ENCODE data around the gene CLDN6. TPM values are rescaled to one million over a fixed set of nuclear protein-coding genes. Genes with fewer than 3 reads are reported as not detected.

Gene CLDN6
- total RNA-seq, 1 experiment from 2014 or later = not detected

DNA sequence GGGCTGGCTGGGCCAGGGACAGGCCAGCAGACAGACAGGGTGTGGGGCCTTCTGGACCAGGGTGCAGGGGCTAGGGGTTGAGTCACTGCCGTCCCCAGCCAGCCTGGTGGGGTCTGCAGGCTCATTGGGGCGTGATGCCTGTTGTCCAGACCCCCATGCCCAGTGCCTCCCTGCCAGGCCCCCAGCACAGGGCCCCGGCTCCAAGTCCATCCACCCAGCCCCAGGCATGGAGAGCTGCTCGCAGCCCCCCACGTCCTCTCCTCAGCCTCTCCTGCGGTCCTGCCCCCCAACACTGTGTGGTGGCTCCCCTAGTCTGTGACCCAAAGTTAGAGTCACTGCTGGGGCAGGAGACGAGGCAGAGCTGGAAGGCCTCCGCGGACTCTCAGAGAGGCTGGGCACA, 30.7 kb downstream of the CLDN6 start:
- no peaks in the 10 kb centered on the region for H3K36me3 ChIP-seq (ENCODE audit: low read depth, low read length)
- no peak overlapping the region for H3K4me3 ChIP-seq (ENCODE audit: low read length)
- H3K9ac ChIP-seq (ENCODE audit: low read length) = no peak overlapping the region
- no peaks in the 10 kb centered on the region for H3K27me3 ChIP-seq (ENCODE audit: low read length)
- no peaks in the 10 kb centered on the region for H3K79me2 ChIP-seq (ENCODE audit: low read length)
- peaks cover 8% of the 10 kb centered on the region for H3K4me1 ChIP-seq (ENCODE audit: insufficient read depth, low read length)
- ChIA-PET POLR2A (ENCODE audit: unreplicated experiment) (no interaction called here), CTCF (no interaction called here)
- no peaks in the 10 kb centered on the region for H3K9me3 ChIP-seq (ENCODE audit: low read length)
- ATAC-seq = no peak
- no peak overlapping the region for H3K27ac ChIP-seq (ENCODE audit: low read length)
- H3K9me2 ChIP-seq (replicated peaks; ENCODE audit: low read length) = no peaks in the 10 kb centered on the region
- H2AFZ ChIP-seq (ENCODE audit: low read length) = no peak overlapping the region
- no TSS peak for BruUV-seq (replicated peaks)
- no peaks in the 10 kb centered on the region for H3F3A ChIP-seq (ENCODE audit: low read length, unreplicated experiment)
- no peak overlapping the region for H3K4me2 ChIP-seq (ENCODE audit: low read length)
- H4K20me1 ChIP-seq (ENCODE audit: low read length) = no peaks in the 10 kb centered on the region
- intact Hi-C loops (cut with micrococcal nuclease) = no loop called here
- TF ChIP-seq EZH2phosphoT487 (IDR thresholded peaks at IDR 0.05; ENCODE audit: borderline replicate concordance, low read length) (no peak), EZH2 (IDR thresholded peaks at IDR 0.05; ENCODE audit: low read length, unreplicated experiment) (no peak)
- TF ChIP-seq, protein P1, sequence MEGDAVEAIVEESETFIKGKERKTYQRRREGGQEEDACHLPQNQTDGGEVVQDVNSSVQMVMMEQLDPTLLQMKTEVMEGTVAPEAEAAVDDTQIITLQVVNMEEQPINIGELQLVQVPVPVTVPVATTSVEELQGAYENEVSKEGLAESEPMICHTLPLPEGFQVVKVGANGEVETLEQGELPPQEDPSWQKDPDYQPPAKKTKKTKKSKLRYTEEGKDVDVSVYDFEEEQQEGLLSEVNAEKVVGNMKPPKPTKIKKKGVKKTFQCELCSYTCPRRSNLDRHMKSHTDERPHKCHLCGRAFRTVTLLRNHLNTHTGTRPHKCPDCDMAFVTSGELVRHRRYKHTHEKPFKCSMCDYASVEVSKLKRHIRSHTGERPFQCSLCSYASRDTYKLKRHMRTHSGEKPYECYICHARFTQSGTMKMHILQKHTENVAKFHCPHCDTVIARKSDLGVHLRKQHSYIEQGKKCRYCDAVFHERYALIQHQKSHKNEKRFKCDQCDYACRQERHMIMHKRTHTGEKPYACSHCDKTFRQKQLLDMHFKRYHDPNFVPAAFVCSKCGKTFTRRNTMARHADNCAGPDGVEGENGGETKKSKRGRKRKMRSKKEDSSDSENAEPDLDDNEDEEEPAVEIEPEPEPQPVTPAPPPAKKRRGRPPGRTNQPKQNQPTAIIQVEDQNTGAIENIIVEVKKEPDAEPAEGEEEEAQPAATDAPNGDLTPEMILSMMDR (conservative IDR thresholded peaks at IDR 0.05; ENCODE audit: low read depth, low read length) = no peak
- no peak for DNase-seq

- Histone ChIP-seq H4K20me1 (ENCODE audit: low read length) (no peaks in the 10 kb centered on the region), H3F3A (ENCODE audit: low read length, unreplicated experiment) (no peaks in the 10 kb centered on the region), H3K4me3 (ENCODE audit: low read length) (no peak overlapping the region), H3K9ac (ENCODE audit: low read length) (no peak overlapping the region), H2AFZ (ENCODE audit: low read length) (no peak overlapping the region), H3K9me3 (ENCODE audit: low read length) (no peaks in the 10 kb centered on the region), H3K4me2 (ENCODE audit: low read length) (no peak overlapping the region), H3K4me1 (ENCODE audit: insufficient read depth, low read length) (peaks cover 3% of the 10 kb centered on the region; the same call in 1 of the 2 replicates), H3K36me3 (ENCODE audit: low read depth, low read length) (no peaks in the 10 kb centered on the region), H3K27ac (ENCODE audit: low read length) (no peak overlapping the region), H3K27me3 (ENCODE audit: low read length) (no peaks in the 10 kb centered on the region), H3K9me2 (replicated peaks; ENCODE audit: low read length) (no peaks in the 10 kb centered on the region), H3K79me2 (ENCODE audit: low read length) (no peaks in the 10 kb centered on the region)
- DNase-seq (no peak), ATAC-seq (no peak)
- TF ChIP-seq, protein P1 (conservative IDR thresholded peaks at IDR 0.05; ENCODE audit: low read depth, low read length) = no peak
- TF ChIP-seq EZH2phosphoT487 (IDR thresholded peaks at IDR 0.05; ENCODE audit: borderline replicate concordance, low read length) (no peak), EZH2 (IDR thresholded peaks at IDR 0.05; ENCODE audit: low read length, unreplicated experiment) (no peak)
- CTCF ChIA-PET = no interaction called here
- POLR2A ChIA-PET (ENCODE audit: unreplicated experiment) = no interaction called here
- BruUV-seq (replicated peaks) = no TSS peak
- intact Hi-C loops (cut with micrococcal nuclease) = no loop called here
Measured at GRCh38 chr16:2986623-2987188, 31.3 kb downstream of the CLDN6 start.

GRCh38 chr16:2985893-2986355, 32.1 kb downstream of the CLDN6 start:
- no peak for ATAC-seq
- Histone ChIP-seq H3K9me3 (ENCODE audit: low read length) (no peaks in the 10 kb centered on the region), H3K4me2 (ENCODE audit: low read length) (no peak overlapping the region), H3K4me1 (ENCODE audit: insufficient read depth, low read length) (peaks cover 2% of the 10 kb centered on the region), H3K4me3 (ENCODE audit: low read length) (no peak overlapping the region), H3K36me3 (ENCODE audit: low read depth, low read length) (no peaks in the 10 kb centered on the region), H2AFZ (ENCODE audit: low read length) (no peak overlapping the region), H3K9me2 (replicated peaks; ENCODE audit: low read length) (no peaks in the 10 kb centered on the region), H3K27me3 (ENCODE audit: low read length) (no peaks in the 10 kb centered on the region), H3K27ac (ENCODE audit: low read length) (no peak overlapping the region), H3F3A (ENCODE audit: low read length, unreplicated experiment) (no peaks in the 10 kb centered on the region), H3K9ac (ENCODE audit: low read length) (no peak overlapping the region), H4K20me1 (ENCODE audit: low read length) (no peaks in the 10 kb centered on the region), H3K79me2 (ENCODE audit: low read length) (no peaks in the 10 kb centered on the region)
- intact Hi-C loops (cut with micrococcal nuclease) = no loop called here
- POLR2A ChIA-PET (ENCODE audit: unreplicated experiment) = no interaction called here
- CTCF ChIA-PET = no interaction called here
- DNase-seq = no peak
- no peak for TF ChIP-seq EZH2 (IDR thresholded peaks at IDR 0.05; ENCODE audit: low read length, unreplicated experiment)
- TF ChIP-seq, protein P1 (conservative IDR thresholded peaks at IDR 0.05; ENCODE audit: low read depth, low read length) = no peak
- TF ChIP-seq EZH2phosphoT487 (IDR thresholded peaks at IDR 0.05; ENCODE audit: borderline replicate concordance, low read length) = no peak
- no TSS peak for BruUV-seq (replicated peaks)

Data from PC-3 (cell line).